SKM-1 (cell line): ENCODE data around the gene SLCO3A1.

Experiments used
- DNase-seq: peaks from one replicate; lab custom pipeline; 2025; ENCODE audit not compliant: unreplicated experiment; lab: John Stamatoyannopoulos, UW

Gene SLCO3A1

GRCh38 chr15:91909111-91909510 lies 55.6 kb downstream of the SLCO3A1 start:
- no peak for DNase-seq

- DNase-seq = no peak
Measured at GRCh38 chr15:91909574-91909973, 56.1 kb downstream of the SLCO3A1 start.

DNA sequence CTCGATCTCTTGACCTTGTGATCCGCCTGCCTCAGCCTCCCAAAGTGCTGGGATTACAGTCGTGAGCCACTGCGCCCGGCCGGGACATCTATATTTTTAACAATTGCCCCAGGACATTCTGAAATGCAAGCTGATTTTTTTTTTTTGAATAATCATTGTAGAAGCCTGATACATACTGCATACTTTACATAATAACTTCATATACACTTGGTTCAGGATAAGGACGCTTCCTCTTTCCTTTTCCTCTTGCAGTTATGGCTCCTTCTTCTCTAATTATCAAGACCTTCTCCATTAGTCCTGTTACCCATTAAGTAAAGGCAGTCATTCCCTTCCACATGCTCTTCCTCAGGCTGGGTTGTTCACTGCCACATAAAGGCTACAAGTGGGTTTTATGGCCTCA lies 58.3 kb downstream of the SLCO3A1 start:
- no peak for DNase-seq

DNA sequence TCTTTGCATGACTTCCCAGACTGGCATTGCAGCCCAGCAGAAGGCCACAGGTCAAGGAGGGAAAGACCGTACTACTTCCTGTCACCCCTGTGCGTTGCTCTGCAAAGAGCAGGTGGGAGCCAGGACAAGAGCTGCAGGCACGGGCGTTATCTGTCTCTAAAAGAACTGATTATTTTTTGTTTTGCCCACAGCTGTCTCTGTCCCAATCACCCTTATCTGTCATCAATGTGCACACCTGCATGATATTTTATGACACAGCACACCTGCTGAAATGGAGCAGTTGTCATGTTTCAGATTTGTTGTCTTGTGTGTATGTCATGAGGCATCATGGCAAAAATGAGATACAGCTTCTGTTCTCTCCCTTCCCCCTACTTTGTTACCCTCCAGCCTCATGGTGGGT lies 58.8 kb downstream of the SLCO3A1 start:
- DNase-seq = no peak

GRCh38 chr15:91913560-91913959 lies 60.1 kb downstream of the SLCO3A1 start:
- no peak for DNase-seq

DNA sequence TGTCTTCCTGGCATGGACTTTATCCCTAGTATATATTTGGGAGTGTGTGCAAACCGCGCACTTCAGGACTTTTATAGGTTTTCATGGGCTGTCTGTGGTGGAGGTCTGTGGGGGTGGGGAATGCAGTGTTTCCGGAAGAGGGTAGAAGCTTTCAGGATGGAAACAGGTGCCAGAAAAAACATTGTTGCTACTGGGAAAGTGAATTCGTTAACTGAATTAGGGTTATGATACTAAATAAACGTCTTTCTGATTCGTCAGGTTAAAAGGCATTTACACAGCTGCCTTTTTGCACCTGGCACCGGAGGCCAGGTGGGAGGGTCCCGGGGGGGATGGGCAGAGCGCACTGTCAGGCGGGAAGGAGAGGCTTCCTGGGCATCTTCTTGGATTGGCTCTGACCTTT lies 62.1 kb downstream of the SLCO3A1 start:
- no peak for DNase-seq

DNA sequence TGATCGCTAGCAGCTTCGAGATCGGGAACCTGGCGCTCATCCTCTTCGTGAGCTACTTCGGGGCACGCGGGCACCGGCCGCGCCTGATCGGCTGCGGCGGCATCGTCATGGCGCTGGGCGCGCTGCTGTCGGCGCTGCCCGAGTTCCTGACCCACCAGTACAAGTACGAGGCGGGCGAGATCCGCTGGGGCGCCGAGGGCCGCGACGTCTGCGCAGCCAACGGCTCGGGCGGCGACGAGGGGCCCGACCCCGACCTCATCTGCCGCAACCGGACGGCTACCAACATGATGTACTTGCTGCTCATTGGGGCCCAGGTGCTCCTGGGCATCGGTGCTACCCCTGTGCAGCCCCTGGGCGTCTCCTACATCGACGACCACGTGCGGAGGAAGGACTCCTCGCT lies 62.5 kb downstream of the SLCO3A1 start:
- DNase-seq = no peak

DNA sequence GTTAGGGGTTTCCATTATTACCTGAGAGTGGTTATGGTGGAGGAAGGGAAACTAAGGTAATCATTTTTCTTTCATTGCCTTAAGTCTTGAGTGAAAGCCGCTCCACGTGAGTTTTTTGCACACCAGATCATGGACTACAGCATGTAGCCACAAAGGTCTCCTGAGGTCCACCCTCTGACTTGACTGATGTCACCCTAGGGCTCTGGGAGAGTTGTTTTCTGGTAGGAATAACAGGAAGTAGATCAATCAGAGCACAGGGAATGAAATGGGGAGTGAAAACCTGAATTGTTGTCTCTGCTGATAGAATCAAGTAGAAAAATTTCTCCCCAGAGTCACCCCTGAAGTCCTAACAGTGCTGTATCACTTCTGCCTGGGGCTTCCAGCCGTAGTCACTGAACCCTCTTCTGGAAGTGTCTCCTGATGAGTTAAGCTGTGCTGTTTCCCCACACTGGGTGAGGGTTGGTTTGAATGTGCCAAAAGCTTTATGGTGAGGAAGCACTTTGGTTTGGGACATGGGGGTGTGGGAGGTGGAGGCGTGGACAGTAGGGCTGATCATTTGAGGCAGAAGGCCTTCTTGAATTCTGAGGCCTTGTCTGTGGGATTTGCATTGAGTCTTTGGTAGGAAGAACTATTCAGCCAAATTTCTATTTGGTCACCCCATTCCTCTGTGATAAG lies 64.3 kb downstream of the SLCO3A1 start:
- no peak for DNase-seq

GRCh38 chr15:91919014-91919534 lies 65.6 kb downstream of the SLCO3A1 start:
- no peak for DNase-seq

DNA sequence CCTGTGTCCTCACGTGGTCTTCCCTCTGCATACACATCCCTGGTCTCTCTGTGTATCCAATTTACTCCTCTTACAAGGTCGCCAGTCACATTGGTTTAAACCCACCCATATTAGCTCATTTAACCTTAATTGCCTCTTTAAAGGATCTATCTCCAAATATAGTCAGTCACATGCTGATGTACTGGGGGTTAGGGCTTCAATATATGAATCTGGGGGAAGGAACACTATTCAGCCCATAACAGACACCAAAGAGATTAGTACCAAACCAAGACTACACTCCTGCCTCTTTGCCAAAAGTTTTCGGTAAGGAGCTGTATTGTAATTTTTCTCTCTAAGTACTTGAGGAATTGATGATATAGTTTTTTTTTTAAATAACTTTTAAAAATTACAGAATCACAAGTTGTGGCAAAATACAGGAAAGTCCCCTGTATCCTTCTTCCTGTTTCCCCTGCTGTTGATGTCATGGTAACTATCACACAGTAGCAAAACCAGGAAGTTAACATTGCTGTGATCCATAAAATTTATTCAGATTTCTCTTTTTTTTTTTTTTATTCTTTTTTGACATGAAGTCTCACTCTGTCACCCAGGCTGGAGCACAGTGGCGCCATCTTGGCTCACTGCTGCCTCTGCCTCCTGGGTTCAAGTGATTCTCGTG lies 67.8 kb downstream of the SLCO3A1 start:
- DNase-seq = no peak

DNA sequence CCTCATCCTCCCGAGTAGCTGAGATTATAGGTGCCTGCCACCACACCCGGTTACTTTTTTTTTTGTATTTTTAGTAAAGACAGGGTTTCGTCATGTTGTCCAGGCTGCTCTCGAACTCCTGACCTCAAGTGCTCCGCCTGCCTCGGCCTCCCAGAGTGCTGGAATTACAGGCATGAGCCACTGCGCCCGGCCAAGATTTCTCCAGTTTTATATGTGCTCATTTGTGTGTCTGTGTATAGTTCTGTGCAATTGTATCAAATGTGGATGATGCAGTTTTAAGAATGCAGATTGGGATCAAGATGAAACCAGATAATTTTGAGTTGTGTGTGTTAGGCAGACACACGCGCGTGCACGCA lies 68.3 kb downstream of the SLCO3A1 start:
- DNase-seq = no peak

GRCh38 chr15:91922646-91923547 lies 69.4 kb downstream of the SLCO3A1 start:
- no peak for DNase-seq

DNA sequence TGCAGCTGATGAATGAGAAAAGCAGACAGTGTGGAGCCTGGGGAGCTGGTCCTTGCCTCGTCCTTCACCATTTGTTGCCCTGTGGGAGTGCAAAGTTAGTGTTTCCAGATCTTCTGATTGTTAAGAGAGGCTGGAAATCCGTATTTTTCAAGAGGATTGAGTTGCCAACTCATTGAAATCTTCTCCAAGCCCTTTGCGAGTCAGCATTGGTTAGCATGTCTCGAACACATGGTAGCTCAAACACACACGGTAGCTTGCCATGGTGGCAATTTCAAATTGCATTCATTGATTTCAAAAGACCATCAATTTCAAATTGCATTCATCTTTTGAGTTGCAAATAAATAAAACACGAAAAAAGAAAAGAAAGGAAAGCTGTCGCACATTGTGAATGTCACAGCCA lies 70.7 kb downstream of the SLCO3A1 start:
- no peak for DNase-seq

- no peak for DNase-seq
Measured at GRCh38 chr15:91924837-91925495, 71.5 kb downstream of the SLCO3A1 start.

DNA sequence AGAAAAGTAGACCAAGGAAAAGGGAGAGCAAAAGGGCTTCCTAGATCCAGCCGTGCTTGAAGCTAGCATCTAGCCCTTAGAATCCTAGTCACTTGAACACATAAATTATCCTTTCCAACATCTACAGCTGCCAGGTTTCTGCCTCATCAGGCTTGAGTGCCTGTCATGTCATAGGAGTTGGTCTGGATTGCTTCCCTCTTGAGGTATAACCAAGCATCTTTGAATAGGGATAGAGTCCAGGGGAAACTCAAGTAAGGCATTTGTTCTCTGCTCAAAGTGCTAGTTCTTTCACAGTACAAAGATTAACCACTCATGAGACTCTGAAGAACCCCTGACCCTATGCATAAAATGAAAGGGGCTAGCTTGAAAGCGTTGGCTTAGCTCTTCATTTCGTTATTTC lies 72.3 kb downstream of the SLCO3A1 start:
- no peak for DNase-seq

- DNase-seq = no peak
Measured at GRCh38 chr15:91926908-91927270, 73.4 kb downstream of the SLCO3A1 start.

GRCh38 chr15:91927585-91927984 lies 74.1 kb downstream of the SLCO3A1 start:
- DNase-seq = no peak

- DNase-seq = no peak
Measured at GRCh38 chr15:91928675-91929074, 75.2 kb downstream of the SLCO3A1 start.

DNA sequence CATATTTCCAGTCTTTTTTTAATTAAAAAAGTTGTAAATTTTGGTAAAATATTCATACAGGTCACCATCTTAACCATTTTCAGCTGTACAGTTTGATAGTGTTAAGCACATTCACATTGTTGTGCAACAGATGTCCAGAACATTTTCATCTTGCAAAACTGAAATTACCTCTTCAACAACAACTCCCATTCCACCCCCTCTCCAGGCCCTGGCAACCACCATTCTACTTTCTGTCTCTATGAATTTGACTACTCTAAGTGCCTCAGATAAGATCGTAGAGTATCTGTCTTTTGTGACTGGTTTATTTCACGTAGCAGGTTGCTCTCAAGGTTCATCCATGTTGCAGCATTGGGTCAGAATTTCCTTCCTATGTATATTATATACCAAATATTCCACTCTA lies 76.0 kb downstream of the SLCO3A1 start:
- no peak for DNase-seq

DNA sequence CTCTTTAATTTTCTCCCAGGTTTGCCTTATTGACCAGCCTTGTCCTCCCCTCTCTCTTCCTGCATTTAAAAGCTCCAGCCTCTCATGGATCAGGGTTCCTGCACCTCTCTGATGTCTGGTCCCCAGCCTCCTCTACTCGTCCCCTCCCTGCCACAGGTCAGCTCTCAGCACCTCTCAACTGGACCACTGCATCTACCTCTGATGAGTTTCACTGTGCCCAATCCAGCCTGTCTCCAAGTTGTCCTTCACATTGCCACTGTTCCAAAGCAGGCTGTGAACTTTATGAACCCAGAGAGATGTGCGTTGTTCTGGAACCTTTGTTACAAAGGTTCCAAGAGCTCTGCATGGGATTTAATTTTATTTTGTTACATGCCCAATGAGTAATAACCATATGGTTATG lies 76.6 kb downstream of the SLCO3A1 start:
- DNase-seq = no peak

DNA sequence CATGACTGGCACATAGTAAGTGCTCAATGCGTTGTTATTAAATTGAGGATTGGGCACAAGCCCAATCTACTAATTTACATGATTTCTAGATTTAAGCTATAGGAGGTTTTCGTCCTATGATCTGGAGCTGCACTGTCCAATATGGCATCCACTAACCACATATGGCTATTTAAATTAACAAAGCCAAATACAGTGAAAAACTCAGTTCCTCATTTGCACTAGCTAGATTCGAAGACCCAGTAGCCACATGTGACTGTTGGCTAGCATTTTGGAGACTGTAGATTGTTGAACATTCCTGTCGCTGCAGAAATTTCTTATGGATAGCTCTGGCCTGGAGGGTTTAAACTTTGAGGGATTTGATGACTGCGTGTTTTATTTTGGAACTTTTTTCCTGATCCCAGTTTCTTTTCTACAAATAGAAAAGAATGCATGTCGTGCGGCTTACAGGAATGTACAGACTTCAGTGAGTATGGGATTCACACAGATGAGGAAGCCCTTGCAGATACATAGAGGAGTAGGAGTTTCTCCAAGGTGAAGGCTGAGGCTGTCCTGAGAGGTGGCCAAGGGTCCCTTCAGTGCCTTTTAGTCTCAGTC lies 82.8 kb downstream of the SLCO3A1 start:
- DNase-seq = no peak
